Activated B cell treated with CpG ODN at 0.5 μM for 24 hours (primary cell): ENCODE measurements around the gene FOXL1. TPM values are rescaled to one million over a fixed set of nuclear protein-coding genes. Genes with fewer than 3 reads are reported as not detected.
A peak's percentile ranks its signal among the peaks of the same experiment; 100 is the strongest.

Source experiments
- ATAC-seq: fragments of 200-7000 bp; cut with Tn5 transposase; one replicate; pipeline ENCODE4 v1.10.0; 2021; ENCODE audit warnings: low read depth, mild to moderate bottlenecking, moderate library complexity
- CTCF ChIA-PET: fragments of 350-600 bp; sonication (Branson Sonifier 250); formaldehyde crosslinking; loops from one replicate; lab custom pipeline; 2021; ENCODE audit warnings: antibody characterized with exemption; lab: Charles Lee
- POLR2A ChIA-PET: fragments of 350-600 bp; sonication (Branson Sonifier 250); formaldehyde crosslinking; loops from one replicate; lab custom pipeline; 2021; ENCODE audit warnings: antibody characterized with exemption; lab: Charles Lee
- DNase-seq: peaks from one replicate; pipeline ENCODE4 v3.0.0; 2022
- H3K27ac Mint-ChIP-seq: one replicate; pipeline ENCODE4 v1.8.0; 2020; ENCODE audit warnings: mixed read lengths
- H3K27me3 Mint-ChIP-seq: one replicate; pipeline ENCODE4 v1.8.0; 2021; ENCODE audit warnings: mixed read lengths
- H3K36me3 Mint-ChIP-seq: one replicate; pipeline ENCODE4 v1.8.0; 2021; ENCODE audit warnings: low read depth, mixed read lengths
- H3K4me1 Mint-ChIP-seq: one replicate; pipeline ENCODE4 v1.8.0; 2021; ENCODE audit warnings: mixed read lengths
- H3K4me3 Mint-ChIP-seq: one replicate; pipeline ENCODE4 v1.8.0; 2020; ENCODE audit warnings: mild to moderate bottlenecking, mixed read lengths
- H3K9me3 Mint-ChIP-seq: one replicate; pipeline ENCODE4 v1.8.0; 2020; ENCODE audit warnings: mixed read lengths
- intact Hi-C: fragments of 100-400 bp; cut with micrococcal nuclease; formaldehyde crosslinking; loops from one replicate; pipeline ENCODE4 v1.15.1; 2024
- total RNA-seq: library from RNA; stranded (reverse); gene quantifications from 2 replicates; pipeline ENCODE4 v1.2.3, GENCODE V29; 2022
- TF ChIP-seq, protein P1 (sequence below): fragments of 200-600 bp; IDR thresholded peaks from one replicate; pipeline ENCODE4 v1.8.0; 2022; ENCODE audit warnings: antibody characterized with exemption, mild to moderate bottlenecking

The FOXL1 gene
- total RNA-seq, 1 donor from 2014 or later: not detected

DNA sequence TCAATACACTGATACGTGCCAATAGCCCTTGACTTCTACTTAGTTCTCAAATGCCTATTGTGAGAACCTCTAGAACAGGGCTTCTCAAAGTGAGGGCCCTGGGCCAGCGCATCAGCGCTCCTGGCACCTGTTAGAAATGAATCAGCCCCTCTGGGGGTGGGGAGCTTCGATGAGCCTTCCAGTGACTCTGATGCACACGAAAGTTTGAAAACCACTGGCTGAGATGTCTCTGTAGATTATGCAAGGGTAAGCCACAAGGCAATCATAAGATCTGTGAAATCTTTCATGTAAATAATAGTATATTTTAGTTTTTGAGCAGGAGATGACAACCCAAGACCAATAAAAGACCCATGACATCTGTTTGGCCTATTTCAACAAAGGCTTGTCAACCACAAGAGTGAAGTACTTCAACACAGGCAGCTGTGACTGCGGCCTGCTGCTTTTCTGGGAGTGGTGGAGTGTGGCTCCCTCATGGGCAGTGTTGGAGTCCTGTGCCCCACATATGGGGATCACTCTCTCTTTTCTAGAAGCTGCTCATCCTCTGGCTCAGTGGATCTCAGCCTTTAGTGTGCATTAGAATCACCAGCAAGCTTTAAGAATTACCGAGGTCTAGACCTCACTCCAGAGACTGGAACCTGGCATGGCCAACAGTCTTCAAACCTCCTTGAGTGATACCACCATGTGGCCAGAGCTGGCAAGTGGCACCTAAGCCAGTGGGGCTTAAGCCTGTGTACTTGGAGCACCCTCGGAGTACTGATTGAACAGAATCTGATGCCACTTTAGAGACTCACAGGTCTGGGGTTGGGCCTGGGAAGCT is 29.1 kb upstream of the FOXL1 start:
- Mint-ChIP-seq H3K27me3 (no peaks in the 10 kb centered on the region), H3K36me3 (peaks cover 66% of the 10 kb centered on the region)

DNA sequence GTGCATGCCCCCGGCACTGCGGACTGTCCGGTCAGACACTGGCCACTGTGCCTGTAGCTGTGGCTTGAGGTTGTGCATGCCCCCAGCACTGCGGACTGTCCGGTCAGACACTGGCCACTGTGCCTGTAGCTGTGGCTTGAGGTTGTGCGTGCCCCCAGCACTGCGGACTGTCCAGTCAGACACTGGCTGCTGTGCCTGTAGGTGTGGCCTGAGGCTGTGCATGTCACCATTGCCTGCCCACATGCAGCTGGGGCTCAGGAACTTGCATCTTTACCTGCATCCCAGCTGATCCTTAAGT is 28.5 kb upstream of the FOXL1 start:
- ChIA-PET CTCF (no interaction called here), POLR2A (no interaction called here)
- Mint-ChIP-seq H3K4me3 (no peak overlapping the region), H3K36me3 (peaks cover 62% of the 10 kb centered on the region), H3K9me3 (no peaks in the 10 kb centered on the region), H3K27ac (no peak overlapping the region), H3K4me1 (peaks cover 12% of the 10 kb centered on the region), H3K27me3 (no peaks in the 10 kb centered on the region)
- no peak for DNase-seq
- TF ChIP-seq, protein P1, sequence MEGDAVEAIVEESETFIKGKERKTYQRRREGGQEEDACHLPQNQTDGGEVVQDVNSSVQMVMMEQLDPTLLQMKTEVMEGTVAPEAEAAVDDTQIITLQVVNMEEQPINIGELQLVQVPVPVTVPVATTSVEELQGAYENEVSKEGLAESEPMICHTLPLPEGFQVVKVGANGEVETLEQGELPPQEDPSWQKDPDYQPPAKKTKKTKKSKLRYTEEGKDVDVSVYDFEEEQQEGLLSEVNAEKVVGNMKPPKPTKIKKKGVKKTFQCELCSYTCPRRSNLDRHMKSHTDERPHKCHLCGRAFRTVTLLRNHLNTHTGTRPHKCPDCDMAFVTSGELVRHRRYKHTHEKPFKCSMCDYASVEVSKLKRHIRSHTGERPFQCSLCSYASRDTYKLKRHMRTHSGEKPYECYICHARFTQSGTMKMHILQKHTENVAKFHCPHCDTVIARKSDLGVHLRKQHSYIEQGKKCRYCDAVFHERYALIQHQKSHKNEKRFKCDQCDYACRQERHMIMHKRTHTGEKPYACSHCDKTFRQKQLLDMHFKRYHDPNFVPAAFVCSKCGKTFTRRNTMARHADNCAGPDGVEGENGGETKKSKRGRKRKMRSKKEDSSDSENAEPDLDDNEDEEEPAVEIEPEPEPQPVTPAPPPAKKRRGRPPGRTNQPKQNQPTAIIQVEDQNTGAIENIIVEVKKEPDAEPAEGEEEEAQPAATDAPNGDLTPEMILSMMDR: no peak
- no peak for ATAC-seq
- intact Hi-C loops: no loop called here

More for the DNA sequence above, 29.1 kb upstream of the FOXL1 start:
- TF ChIP-seq, protein P1: no peak
- no peak for ATAC-seq
- H3K27ac Mint-ChIP-seq: no peak overlapping the region
- no peaks in the 10 kb centered on the region for H3K9me3 Mint-ChIP-seq
- intact Hi-C loops: no loop called here
- no peak for DNase-seq
- peaks cover 10% of the 10 kb centered on the region for H3K4me1 Mint-ChIP-seq
- POLR2A ChIA-PET: no interaction called here
- CTCF ChIA-PET: no interaction called here
- H3K4me3 Mint-ChIP-seq: no peak overlapping the region

DNA sequence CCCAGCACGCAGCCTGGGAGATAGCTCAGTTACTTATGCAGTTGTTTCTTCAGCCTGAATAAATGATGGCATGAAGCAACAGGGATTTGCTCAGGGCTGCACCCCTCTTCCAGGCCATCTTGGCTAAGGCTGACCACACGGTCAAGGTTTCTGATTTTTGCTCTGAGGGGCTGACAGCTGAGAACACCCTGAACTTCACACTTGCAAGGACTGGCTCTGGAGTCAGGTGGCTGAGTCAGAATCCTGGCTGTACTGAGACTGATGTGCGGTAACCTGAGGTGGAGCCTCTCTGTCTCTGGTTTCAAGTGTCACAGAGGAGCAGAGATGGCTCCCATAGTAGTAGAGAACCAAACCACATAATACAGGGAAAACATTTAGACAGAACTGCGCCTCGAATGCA is 28.1 kb upstream of the FOXL1 start:
- TF ChIP-seq, protein P1: no peak
- intact Hi-C loops: no loop called here
- Mint-ChIP-seq H3K4me1 (peaks cover 16% of the 10 kb centered on the region), H3K9me3 (no peaks in the 10 kb centered on the region), H3K27me3 (no peaks in the 10 kb centered on the region), H3K4me3 (no peak overlapping the region), H3K36me3 (peaks cover 62% of the 10 kb centered on the region), H3K27ac (no peak overlapping the region)
- no peak for ATAC-seq
- CTCF ChIA-PET: no interaction called here
- POLR2A ChIA-PET: no interaction called here
- DNase-seq: no peak

DNA sequence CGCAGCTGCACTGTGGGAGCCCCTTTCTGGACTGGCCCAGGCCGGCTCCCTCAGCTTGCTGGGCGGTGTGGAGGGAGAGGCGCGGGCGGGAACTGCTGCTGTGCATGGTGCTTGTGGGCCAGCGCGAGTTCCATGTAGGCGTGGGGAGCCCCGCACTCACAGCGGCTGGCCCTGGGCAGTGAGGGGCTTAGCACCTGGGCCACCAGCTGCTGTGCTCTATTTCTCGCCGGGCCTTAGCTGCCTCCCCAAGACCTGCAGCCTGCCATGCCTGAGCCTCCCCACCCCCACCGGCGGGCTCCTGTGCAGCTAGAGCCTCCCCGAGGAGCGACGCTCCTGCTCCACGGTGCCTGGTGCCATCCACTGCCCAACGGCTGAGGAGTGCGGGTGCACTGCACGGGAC is 25.0 kb upstream of the FOXL1 start:
- no peak for ATAC-seq
- DNase-seq: no peak
- CTCF ChIA-PET: no interaction called here
- TF ChIP-seq, protein P1: no peak
- H3K36me3 Mint-ChIP-seq: peaks cover 35% of the 10 kb centered on the region
- H3K4me3 Mint-ChIP-seq: peak overlapping the region; percentile 95
- POLR2A ChIA-PET: interaction anchor here (1.2 kb wide), 1 partner anchor 51 kb away, joined by 3 read pairs; no protein-coding TSS in a partner anchor
- intact Hi-C loops: no loop called here
- no peaks in the 10 kb centered on the region for H3K9me3 Mint-ChIP-seq
- peaks cover 22% of the 10 kb centered on the region for H3K4me1 Mint-ChIP-seq
- H3K27me3 Mint-ChIP-seq: no peaks in the 10 kb centered on the region
- H3K27ac Mint-ChIP-seq: no peak overlapping the region

DNA sequence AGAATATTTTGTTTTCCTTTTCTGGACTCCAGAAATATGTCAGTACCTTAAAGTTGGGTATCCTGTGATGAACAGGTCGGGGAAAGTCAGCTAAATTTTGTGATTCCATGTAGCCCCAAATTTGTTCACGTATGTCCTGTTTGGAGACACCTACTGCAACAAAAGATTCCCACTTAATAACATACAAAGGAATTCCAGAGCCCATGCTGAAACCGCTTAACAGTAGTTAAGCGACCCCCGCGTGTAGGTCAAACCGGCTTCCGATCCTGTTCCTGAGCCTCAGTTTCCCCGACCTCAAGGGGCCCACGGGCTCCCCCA is 23.8 kb upstream of the FOXL1 start:
- DNase-seq (no peak), ATAC-seq (no peak)
- CTCF ChIA-PET: no interaction called here
- Mint-ChIP-seq H3K9me3 (no peaks in the 10 kb centered on the region), H3K4me3 (peak overlapping the region; percentile 95), H3K4me1 (peaks cover 22% of the 10 kb centered on the region), H3K27me3 (no peaks in the 10 kb centered on the region), H3K36me3 (peaks cover 30% of the 10 kb centered on the region), H3K27ac (peak overlapping the region; percentile 95)
- intact Hi-C loops: no loop called here
- POLR2A ChIA-PET: interaction anchor here (1.2 kb wide), 1 partner anchor 50 kb away, joined by 3 read pairs; no protein-coding TSS in a partner anchor
- TF ChIP-seq, protein P1: no peak
